ENCODE data around the gene ADCY1. TPM values are rescaled to one million over a fixed set of nuclear protein-coding genes. Genes with fewer than 3 reads are reported as not detected.

ADCY1 gene
- total RNA-seq, 1 experiment from 2014 or later, result not detected

DNA sequence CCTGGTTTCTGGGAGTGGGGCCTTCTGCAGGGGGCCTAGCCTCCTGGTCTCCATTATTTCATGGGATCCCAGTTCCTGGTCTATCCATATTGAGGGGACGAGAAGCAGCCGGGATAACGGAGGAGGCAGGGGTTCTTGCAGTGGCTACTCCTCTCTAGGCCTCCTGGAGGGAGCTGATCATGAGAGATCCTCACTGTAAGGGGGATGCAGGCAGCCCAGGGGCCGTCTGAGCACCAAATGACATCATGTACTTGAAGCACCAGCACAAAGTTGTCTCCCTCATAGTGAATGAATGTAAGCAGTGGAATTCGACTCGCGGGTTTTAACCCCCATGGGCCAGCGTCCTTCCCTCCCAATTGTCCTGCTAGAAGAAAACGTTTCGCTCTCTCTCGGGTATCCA, 964 bp upstream of the ADCY1 start:
- Histone ChIP-seq H3K27ac (no peak overlapping the region), H4K20me1 (ENCODE audit: insufficient read depth) (no peaks in the 10 kb centered on the region), H3K4me1 (replicated peaks; ENCODE audit: insufficient read depth) (no peaks in the 10 kb centered on the region), H3K9me3 (ENCODE audit: insufficient read depth, low read depth) (no peaks in the 10 kb centered on the region), H3K9me2 (ENCODE audit: insufficient read depth) (no peaks in the 10 kb centered on the region), H3F3A (ENCODE audit: insufficient read depth, low read depth) (no peaks in the 10 kb centered on the region), H3K79me2 (ENCODE audit: low read depth) (no peaks in the 10 kb centered on the region), H3K27me3 (ENCODE audit: insufficient read depth, low read depth) (peaks cover 87% of the 10 kb centered on the region), H2AFZ (no peak overlapping the region), H3K4me3 (no peak overlapping the region), H3K36me3 (ENCODE audit: low read depth) (no peaks in the 10 kb centered on the region), H3K4me2 (no peak overlapping the region)
- no peak for TF ChIP-seq EZH2 (IDR thresholded peaks at IDR 0.05; ENCODE audit: low read depth)
- TF ChIP-seq, protein P1, sequence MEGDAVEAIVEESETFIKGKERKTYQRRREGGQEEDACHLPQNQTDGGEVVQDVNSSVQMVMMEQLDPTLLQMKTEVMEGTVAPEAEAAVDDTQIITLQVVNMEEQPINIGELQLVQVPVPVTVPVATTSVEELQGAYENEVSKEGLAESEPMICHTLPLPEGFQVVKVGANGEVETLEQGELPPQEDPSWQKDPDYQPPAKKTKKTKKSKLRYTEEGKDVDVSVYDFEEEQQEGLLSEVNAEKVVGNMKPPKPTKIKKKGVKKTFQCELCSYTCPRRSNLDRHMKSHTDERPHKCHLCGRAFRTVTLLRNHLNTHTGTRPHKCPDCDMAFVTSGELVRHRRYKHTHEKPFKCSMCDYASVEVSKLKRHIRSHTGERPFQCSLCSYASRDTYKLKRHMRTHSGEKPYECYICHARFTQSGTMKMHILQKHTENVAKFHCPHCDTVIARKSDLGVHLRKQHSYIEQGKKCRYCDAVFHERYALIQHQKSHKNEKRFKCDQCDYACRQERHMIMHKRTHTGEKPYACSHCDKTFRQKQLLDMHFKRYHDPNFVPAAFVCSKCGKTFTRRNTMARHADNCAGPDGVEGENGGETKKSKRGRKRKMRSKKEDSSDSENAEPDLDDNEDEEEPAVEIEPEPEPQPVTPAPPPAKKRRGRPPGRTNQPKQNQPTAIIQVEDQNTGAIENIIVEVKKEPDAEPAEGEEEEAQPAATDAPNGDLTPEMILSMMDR (conservative IDR thresholded peaks at IDR 0.05), result no peak
- ChIA-PET POLR2A (ENCODE audit: unreplicated experiment) (no interaction called here), CTCF (no interaction called here)
- no peak for DNase-seq
- intact Hi-C loops (cut with micrococcal nuclease; ENCODE audit: unreplicated experiment), result no loop called here
- no TSS peak for BruUV-seq (replicated peaks)

- intact Hi-C loops (cut with micrococcal nuclease; ENCODE audit: unreplicated experiment), result no loop called here
- H3K27me3 ChIP-seq (ENCODE audit: insufficient read depth, low read depth), result peaks cover 87% of the 10 kb centered on the region
- no peaks in the 10 kb centered on the region for H3F3A ChIP-seq (ENCODE audit: insufficient read depth, low read depth)
- H3K9me3 ChIP-seq (ENCODE audit: insufficient read depth, low read depth), result no peaks in the 10 kb centered on the region
- no peaks in the 10 kb centered on the region for H4K20me1 ChIP-seq (ENCODE audit: insufficient read depth)
- CTCF ChIA-PET, result no interaction called here
- TF ChIP-seq EZH2 (IDR thresholded peaks at IDR 0.05; ENCODE audit: low read depth), result no peak
- TF ChIP-seq, protein P1 (conservative IDR thresholded peaks at IDR 0.05), result no peak
- no peaks in the 10 kb centered on the region for H3K9me2 ChIP-seq (ENCODE audit: insufficient read depth)
- no peak overlapping the region for H2AFZ ChIP-seq
- no peaks in the 10 kb centered on the region for H3K4me1 ChIP-seq (replicated peaks; ENCODE audit: insufficient read depth)
- no peaks in the 10 kb centered on the region for H3K79me2 ChIP-seq (ENCODE audit: low read depth)
- no peak for DNase-seq
- H3K4me2 ChIP-seq, result no peak overlapping the region
- no peaks in the 10 kb centered on the region for H3K36me3 ChIP-seq (ENCODE audit: low read depth)
- POLR2A ChIA-PET (ENCODE audit: unreplicated experiment), result no interaction called here
- no peak overlapping the region for H3K4me3 ChIP-seq
- no peak overlapping the region for H3K27ac ChIP-seq
- no TSS peak for BruUV-seq (replicated peaks)
These were observed 174 bp downstream of the ADCY1 start for GRCh38 chr7:45574416-45574668.

DNA sequence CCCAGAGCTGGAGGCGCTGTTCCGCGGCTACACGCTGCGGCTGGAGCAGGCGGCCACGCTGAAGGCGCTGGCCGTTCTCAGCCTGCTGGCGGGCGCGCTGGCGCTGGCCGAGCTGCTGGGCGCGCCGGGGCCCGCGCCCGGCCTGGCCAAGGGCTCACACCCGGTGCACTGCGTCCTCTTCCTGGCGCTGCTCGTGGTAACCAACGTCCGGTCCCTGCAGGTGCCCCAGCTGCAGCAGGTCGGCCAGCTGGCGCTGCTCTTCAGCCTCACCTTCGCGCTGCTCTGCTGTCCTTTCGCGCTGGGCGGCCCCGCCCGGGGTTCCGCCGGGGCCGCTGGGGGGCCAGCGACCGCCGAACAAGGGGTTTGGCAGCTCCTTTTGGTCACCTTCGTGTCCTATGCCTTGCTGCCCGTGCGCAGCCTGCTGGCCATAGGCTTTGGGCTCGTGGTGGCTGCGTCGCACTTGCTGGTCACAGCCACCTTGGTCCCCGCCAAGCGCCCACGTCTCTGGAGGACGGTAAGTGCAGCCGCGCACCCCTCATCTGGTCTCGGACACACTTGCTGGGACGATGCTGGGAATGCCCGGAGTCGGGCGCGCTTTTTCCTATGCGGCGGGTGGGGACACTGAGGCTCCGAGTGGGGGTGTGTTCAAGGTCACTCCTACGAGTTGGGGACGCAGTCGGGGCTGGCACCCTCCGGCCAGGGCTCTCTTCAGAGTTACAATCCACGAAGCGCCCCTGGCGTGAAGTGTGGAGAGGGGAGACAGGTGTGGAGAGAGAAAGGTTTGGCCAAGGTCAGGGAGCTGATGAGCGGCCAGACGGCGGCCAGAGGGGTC, 717 bp downstream of the ADCY1 start:
- TF ChIP-seq EZH2 (IDR thresholded peaks at IDR 0.05; ENCODE audit: low read depth), result no peak
- TF ChIP-seq, protein P1 (conservative IDR thresholded peaks at IDR 0.05), result no peak
- ChIA-PET POLR2A (ENCODE audit: unreplicated experiment) (no interaction called here), CTCF (no interaction called here)
- Histone ChIP-seq H3K27me3 (ENCODE audit: insufficient read depth, low read depth) (peaks cover 84% of the 10 kb centered on the region), H3K4me1 (replicated peaks; ENCODE audit: insufficient read depth) (no peaks in the 10 kb centered on the region), H3K36me3 (ENCODE audit: low read depth) (no peaks in the 10 kb centered on the region), H3F3A (ENCODE audit: insufficient read depth, low read depth) (no peaks in the 10 kb centered on the region), H3K9me2 (ENCODE audit: insufficient read depth) (no peaks in the 10 kb centered on the region), H3K4me3 (no peak overlapping the region), H3K27ac (no peak overlapping the region), H3K79me2 (ENCODE audit: low read depth) (no peaks in the 10 kb centered on the region), H3K9me3 (ENCODE audit: insufficient read depth, low read depth) (no peaks in the 10 kb centered on the region), H2AFZ (no peak overlapping the region), H3K4me2 (no peak overlapping the region), H4K20me1 (ENCODE audit: insufficient read depth) (no peaks in the 10 kb centered on the region)
- DNase-seq, result no peak
- intact Hi-C loops (cut with micrococcal nuclease; ENCODE audit: unreplicated experiment), result no loop called here
- no TSS peak for BruUV-seq (replicated peaks)
